ENCODE data around the gene CADM2.

CADM2 gene

GRCh38 chr3:85487375-85487774, 528.6 kb downstream of the CADM2 start:
- TF ChIP-seq CTCF (IDR thresholded peaks at IDR 0.05) = no peak

GRCh38 chr3:85495602-85496001, 536.8 kb downstream of the CADM2 start:
- no peak for TF ChIP-seq CTCF (IDR thresholded peaks at IDR 0.05)

GRCh38 chr3:85498177-85498576, 539.4 kb downstream of the CADM2 start:
- TF ChIP-seq CTCF (IDR thresholded peaks at IDR 0.05) = no peak

- no peak for TF ChIP-seq CTCF (IDR thresholded peaks at IDR 0.05)
Observed at GRCh38 chr3:85502148-85502875, 543.5 kb downstream of the CADM2 start.

- TF ChIP-seq CTCF (IDR thresholded peaks at IDR 0.05) = no peak
Observed at GRCh38 chr3:85508659-85509058, 549.9 kb downstream of the CADM2 start.

GRCh38 chr3:85516146-85516545, 557.4 kb downstream of the CADM2 start:
- TF ChIP-seq CTCF (IDR thresholded peaks at IDR 0.05) = no peak

- TF ChIP-seq CTCF (IDR thresholded peaks at IDR 0.05) = no peak
Observed at GRCh38 chr3:85524104-85524503, 565.3 kb downstream of the CADM2 start.

GRCh38 chr3:85525264-85525663, 566.5 kb downstream of the CADM2 start:
- no peak for TF ChIP-seq CTCF (IDR thresholded peaks at IDR 0.05)

All from LNCAP (cell line).